CD14-positive monocyte (primary cell): ENCODE data around the gene NDUFA13. TPM values are rescaled to one million over a fixed set of nuclear protein-coding genes. Genes with fewer than 3 reads are reported as not detected.

Experiments
- DNase-seq, 3 donors: peaks; one replicate each; pipeline ENCODE4 v3.0.0-alpha.2; 2011 to 2022
- H2AFZ ChIP-seq: 2 replicates; pipeline ENCODE4 v1.6.0; 2012; ENCODE audit warnings: mild to moderate bottlenecking, low read depth, low read length, inconsistent platforms; ENCODE audit not compliant: insufficient read depth, poor library complexity, severe bottlenecking
- H3K27ac ChIP-seq, 2 donors: 1 replicate in 1 of 2; 2 replicates in 1 of 2; pipeline ENCODE4 v1.5.1; 2012 to 2013; ENCODE audit warnings: low read length in 2 of 2, control low read depth in 1 of 2, inconsistent platforms in 1 of 2, low read depth in 1 of 2, mild to moderate bottlenecking in 1 of 2
- H3K27me3 ChIP-seq, 2 donors: one replicate each; pipeline versions ENCODE4 v1.6.0 to v1.6.1; 2011 to 2013; ENCODE audit warnings: low read length in 2 of 2; ENCODE audit not compliant: control insufficient read depth in 2 of 2, insufficient read depth in 2 of 2
- H3K36me3 ChIP-seq, 2 donors: replicated peaks in 1 of 2; 1 replicate in 1 of 2; 2 replicates in 1 of 2; pipeline versions ENCODE4 v1.5.1 to v1.6.1; 2012 to 2013; ENCODE audit warnings: low read length in 2 of 2, control low read depth in 1 of 2, inconsistent platforms in 1 of 2, mild to moderate bottlenecking in 1 of 2; ENCODE audit not compliant: insufficient read depth in 2 of 2, control insufficient read depth in 1 of 2
- H3K4me1 ChIP-seq, 2 donors: 1 replicate in 1 of 2; 2 replicates in 1 of 2; pipeline versions ENCODE4 v1.5.1 to v1.6.1; 2012 to 2013; ENCODE audit warnings: low read length in 2 of 2, control low read depth in 1 of 2, inconsistent platforms in 1 of 2, mild to moderate bottlenecking in 1 of 2, moderate library complexity in 1 of 2; ENCODE audit not compliant: insufficient read depth in 2 of 2, control insufficient read depth in 1 of 2
- H3K4me2 ChIP-seq: replicated peaks from 2 replicates; pipeline ENCODE3; 2012; ENCODE audit warnings: low read length, moderate library complexity, mild to moderate bottlenecking; ENCODE audit not compliant: poor library complexity, severe bottlenecking; ENCODE audit errors: extremely low read depth
- H3K4me3 ChIP-seq, 3 experiments: fragments of 200-600 bp in 1 of 3; sonication (generic) in 1 of 3; replicated peaks in 1 of 3; 1 replicate in 2 of 3; 2 replicates in 1 of 3; pipeline ENCODE4 v1.5.1; 2011 to 2013; ENCODE audit warnings: low read length in 3 of 3, mild to moderate bottlenecking in 3 of 3, control low read depth in 2 of 3, low read depth in 2 of 3, inconsistent platforms in 1 of 3, moderate library complexity in 1 of 3
- H3K79me2 ChIP-seq: 2 replicates; pipeline ENCODE4 v1.6.0; 2012; ENCODE audit warnings: mild to moderate bottlenecking, control low read depth, inconsistent platforms, low read length, moderate library complexity; ENCODE audit not compliant: insufficient read depth
- H3K9ac ChIP-seq: 2 replicates; pipeline ENCODE4 v1.6.0; 2017; ENCODE audit warnings: low read length, mild to moderate bottlenecking; ENCODE audit not compliant: insufficient read depth, poor library complexity, severe bottlenecking
- H3K9me3 ChIP-seq, 2 donors: replicated peaks in 1 of 2; 1 replicate in 1 of 2; 2 replicates in 1 of 2; pipeline versions ENCODE4 v1.5.1 to v1.6.1; 2012 to 2013; ENCODE audit warnings: low read length in 2 of 2, control low read depth in 1 of 2; ENCODE audit not compliant: control insufficient read depth in 1 of 2, insufficient read depth in 1 of 2
- H4K20me1 ChIP-seq: 2 replicates; pipeline ENCODE4 v1.6.0; 2012; ENCODE audit warnings: mild to moderate bottlenecking, low read length, control low read depth, moderate library complexity; ENCODE audit not compliant: insufficient read depth
- H3K27ac Mint-ChIP-seq, 7 donors: one replicate each; pipeline ENCODE4 v1.8.0; 2020; ENCODE audit warnings: mild to moderate bottlenecking in 7 of 7, mixed read lengths in 7 of 7, moderate library complexity in 6 of 7, inconsistent platforms in 2 of 7
- H3K27me3 Mint-ChIP-seq, 3 donors: one replicate each; pipeline ENCODE4 v1.8.0; 2021 to 2022; ENCODE audit warnings: low read depth in 3 of 3, mild to moderate bottlenecking in 3 of 3, mixed read lengths in 3 of 3, moderate library complexity in 3 of 3, inconsistent platforms in 1 of 3
- H3K36me3 Mint-ChIP-seq, 2 donors: one replicate each; pipeline ENCODE4 v1.8.0; 2020; ENCODE audit warnings: mixed read lengths in 2 of 2, inconsistent platforms in 1 of 2, mild to moderate bottlenecking in 1 of 2
- H3K4me1 Mint-ChIP-seq: one replicate; pipeline ENCODE4 v1.8.0; 2020; ENCODE audit warnings: mild to moderate bottlenecking, mixed read lengths
- H3K4me3 Mint-ChIP-seq, 2 donors: one replicate each; pipeline ENCODE4 v1.8.0; 2020; ENCODE audit warnings: mild to moderate bottlenecking in 2 of 2, mixed read lengths in 2 of 2, moderate library complexity in 1 of 2
- H3K9me3 Mint-ChIP-seq, 7 donors: one replicate each; pipeline ENCODE4 v1.8.0; 2020 to 2022; ENCODE audit warnings: mixed read lengths in 7 of 7, mild to moderate bottlenecking in 6 of 7, moderate library complexity in 6 of 7, inconsistent platforms in 2 of 7
- CTCF ChIP-seq: fragments of 200-600 bp; IDR thresholded peaks from one replicate; pipeline ENCODE4 v1.8.0; 2022; ENCODE audit warnings: antibody characterized with exemption, mild to moderate bottlenecking
- WGBS: methylation state at CpG from one replicate; pipeline ENCODE4 v1.1.5; 2013; ENCODE audit warnings: missing lambda C conversion rate; ENCODE audit not compliant: insufficient coverage; 5-methylcytosine and 5-hydroxymethylcytosine counted together
- intact Hi-C, 2 donors: fragments of 100-400 bp; cut with micrococcal nuclease; formaldehyde crosslinking; loops; one replicate each; pipeline versions ENCODE4 v1.15.0 to v1.15.1; 2023
- polyA plus RNA-seq, 3 donors: library from polyadenylated mRNA; depleted of rRNA in 1 of 3; unstranded in 2 of 3; stranded (reverse) in 1 of 3; fragments of 300-500 nt in 2 of 3; fragments of >200 nt in 1 of 3; fragmentation: Illumina TruSeq in 2 of 3; gene quantifications; 1 replicate in 2 of 3; 2 replicates in 1 of 3; pipeline ENCODE4 v1.2.3, GENCODE V29; 2012 to 2021

Gene NDUFA13
- polyA plus RNA-seq, 3 donors: 86.7 to 433 (median 361) TPM

GRCh38 chr19:19542507-19542906, 26.5 kb downstream of the NDUFA13 start:
- H2AFZ ChIP-seq: peak overlapping the region; percentile 62
- no peaks in the 10 kb centered on the region for H4K20me1 ChIP-seq
- peaks cover 33 to 40% of the 10 kb centered on the region in 2 donors for H3K4me1 ChIP-seq
- peak; percentile 69 to 89 (median 69) for DNase-seq
- peak overlapping the region in 1 of 2 donors; percentile 48 for H3K4me3 Mint-ChIP-seq
- no peak for TF ChIP-seq CTCF
- H3K4me3 ChIP-seq: peak overlapping the region in 1 of 3 experiments; percentile 7
- no peak overlapping the region for H3K9ac ChIP-seq
- peaks cover 16 to 23% of the 10 kb centered on the region in 2 donors for H3K9me3 ChIP-seq
- H3K4me1 Mint-ChIP-seq: peaks cover 33% of the 10 kb centered on the region
- peaks cover 6 to 37% (median 19%) of the 10 kb centered on the region in 7 donors for H3K9me3 Mint-ChIP-seq
- no peaks in the 10 kb centered on the region for H3K36me3 ChIP-seq
- no peaks in the 10 kb centered on the region for H3K79me2 ChIP-seq
- no peaks in the 10 kb centered on the region for H3K36me3 Mint-ChIP-seq
- peak overlapping the region; percentile 4 to 24 for H3K27ac ChIP-seq
- peak overlapping the region; percentile 21 to 85 (median 64) for H3K27ac Mint-ChIP-seq
- peaks cover 30 to 45% (median 35%) of the 10 kb centered on the region in 3 donors for H3K27me3 Mint-ChIP-seq
- peak overlapping the region; percentile 12 for H3K4me2 ChIP-seq
- intact Hi-C loops: no loop called here
- 19% methylated on average over 8 of the region's 12 CpGs for WGBS
- peaks cover 8 to 34% of the 10 kb centered on the region in 2 donors for H3K27me3 ChIP-seq

GRCh38 chr19:19543101-19543500, 27.1 kb downstream of the NDUFA13 start:
- Mint-ChIP-seq H3K36me3 (no peaks in the 10 kb centered on the region), H3K9me3 (peaks cover 6 to 34% (median 15%) of the 10 kb centered on the region in 7 donors), H3K4me3 (no peak overlapping the region), H3K27ac (peak overlapping the region in 5 of 7 donors; percentile 15 to 85 (median 73)), H3K4me1 (peaks cover 29% of the 10 kb centered on the region), H3K27me3 (peaks cover 25 to 39% (median 30%) of the 10 kb centered on the region in 3 donors)
- 96% methylated on average over 13 of the region's 13 CpGs for WGBS
- H3K9me3 ChIP-seq: peaks cover 16 to 23% of the 10 kb centered on the region in 2 donors
- H3K4me1 ChIP-seq: peaks cover 33 to 38% of the 10 kb centered on the region in 2 donors
- H4K20me1 ChIP-seq: no peaks in the 10 kb centered on the region
- no peak for DNase-seq
- no peaks in the 10 kb centered on the region for H3K79me2 ChIP-seq
- no peaks in the 10 kb centered on the region for H3K36me3 ChIP-seq
- H3K9ac ChIP-seq: no peak overlapping the region
- H2AFZ ChIP-seq: peak overlapping the region; percentile 62
- no peak overlapping the region for H3K4me3 ChIP-seq
- peaks cover 8 to 28% of the 10 kb centered on the region in 2 donors for H3K27me3 ChIP-seq
- intact Hi-C loops: no loop called here
- no peak overlapping the region for H3K4me2 ChIP-seq
- no peak for TF ChIP-seq CTCF
- peak overlapping the region in 1 of 2 donors; percentile 24 for H3K27ac ChIP-seq
